B cell (primary cell): ENCODE results near the gene HMGXB3. TPM values are rescaled to one million over a fixed set of nuclear protein-coding genes. Genes with fewer than 3 reads are reported as not detected.

Source experiments
- ATAC-seq: fragments of 200-7000 bp; cut with Tn5 transposase; one replicate; pipeline ENCODE4 v1.10.0; 2021; ENCODE audit warnings: low read depth, mild to moderate bottlenecking, moderate number of reproducible peaks, moderate library complexity
- CTCF ChIA-PET: fragments of 350-600 bp; sonication (Branson Sonifier 250); formaldehyde crosslinking; loops from one replicate; lab custom pipeline; 2021; ENCODE audit warnings: antibody characterized with exemption, inconsistent platforms; lab: Charles Lee
- POLR2A ChIA-PET: fragments of 350-600 bp; sonication (Branson Sonifier 250); formaldehyde crosslinking; loops from one replicate; lab custom pipeline; 2021; ENCODE audit warnings: antibody characterized with exemption; lab: Charles Lee
- DNase-seq: peaks from one replicate; pipeline ENCODE4 v3.0.0; 2013
- H2AFZ ChIP-seq: 2 replicates; pipeline ENCODE4 v1.6.1; 2012; ENCODE audit warnings: mild to moderate bottlenecking, low read depth, low read length; ENCODE audit not compliant: insufficient read depth, poor library complexity, severe bottlenecking
- H3K27ac ChIP-seq, 2 donors: 1 replicate in 1 of 2; 2 replicates in 1 of 2; pipeline ENCODE4 v1.5.1; 2012 to 2013; ENCODE audit warnings: low read length in 2 of 2, mild to moderate bottlenecking in 2 of 2, moderate library complexity in 1 of 2
- H3K27me3 ChIP-seq, 4 experiments: fragments of 200-600 bp in 1 of 4; sonication (generic) in 1 of 4; replicated peaks in 1 of 4; 1 replicate in 2 of 4; 2 replicates in 2 of 4; pipeline versions ENCODE4 v1.6.1 to v1.7.0; 2013 to 2016; ENCODE audit warnings: low read length in 3 of 4, mild to moderate bottlenecking in 2 of 4, mixed read lengths in 1 of 4, moderate library complexity in 1 of 4; ENCODE audit not compliant: insufficient read depth in 4 of 4, control insufficient read depth in 3 of 4; ENCODE audit errors: control extremely low read depth in 1 of 4
- H3K36me3 ChIP-seq, 2 experiments: replicated peaks in 1 of 2; 1 replicate in 1 of 2; 2 replicates in 1 of 2; pipeline versions ENCODE4 v1.6.1 to v1.7.1; 2013; ENCODE audit warnings: low read length in 1 of 2; ENCODE audit not compliant: insufficient read depth in 2 of 2, control insufficient read depth in 1 of 2; ENCODE audit errors: control extremely low read depth in 1 of 2, extremely low read depth in 1 of 2
- H3K4me1 ChIP-seq, 2 donors: fragments of 200-600 bp in 1 of 2; sonication (generic) in 1 of 2; 1 replicate in 1 of 2; 2 replicates in 1 of 2; pipeline versions ENCODE4 v1.5.1 to v1.6.1; 2013 to 2017; ENCODE audit warnings: low read length in 2 of 2; ENCODE audit not compliant: control insufficient read depth in 2 of 2, insufficient read depth in 2 of 2
- H3K4me2 ChIP-seq: replicated peaks from 2 replicates; pipeline ENCODE3; 2012; ENCODE audit warnings: mild to moderate bottlenecking, low read depth, low read length; ENCODE audit not compliant: poor library complexity, severe bottlenecking
- H3K4me3 ChIP-seq, 5 experiments: fragments of 200-600 bp in 1 of 5; sonication (generic) in 1 of 5; 1 replicate in 3 of 5; 2 replicates in 2 of 5; pipeline versions ENCODE4 v1.5.1 to v1.7.0; 2011 to 2016; ENCODE audit warnings: low read length in 4 of 5, mild to moderate bottlenecking in 4 of 5, low read depth in 2 of 5, control low read depth in 1 of 5, moderate library complexity in 1 of 5; ENCODE audit not compliant: insufficient read depth in 1 of 5; ENCODE audit errors: control extremely low read depth in 1 of 5, extremely low read depth in 1 of 5
- H3K79me2 ChIP-seq: fragments of 200-600 bp; sonication (generic); one replicate; pipeline ENCODE4 v1.6.0; 2016; ENCODE audit warnings: low read length; ENCODE audit not compliant: control insufficient read depth, insufficient read depth
- H3K9ac ChIP-seq: fragments of 200-600 bp; sonication (generic); 2 replicates; pipeline ENCODE4 v1.6.1; 2017; ENCODE audit warnings: mild to moderate bottlenecking, low read length, moderate library complexity
- H3K9me3 ChIP-seq, 3 donors: one replicate each; pipeline versions ENCODE4 v1.6.1 to v1.7.1; 2013; ENCODE audit warnings: low read length in 2 of 3; ENCODE audit not compliant: control insufficient read depth in 2 of 3, insufficient read depth in 1 of 3; ENCODE audit errors: control extremely low read depth in 1 of 3
- H4K20me1 ChIP-seq: 2 replicates; pipeline ENCODE4 v1.6.0; 2012; ENCODE audit warnings: mild to moderate bottlenecking, low read length; ENCODE audit not compliant: insufficient read depth, control insufficient read depth, poor library complexity, severe bottlenecking
- H3K27ac Mint-ChIP-seq: one replicate; pipeline ENCODE4 v1.8.0; 2021; ENCODE audit warnings: mixed read lengths
- H3K27me3 Mint-ChIP-seq: one replicate; pipeline ENCODE4 v1.8.0; 2021; ENCODE audit warnings: mixed read lengths
- H3K4me1 Mint-ChIP-seq: one replicate; pipeline ENCODE4 v1.8.0; 2021; ENCODE audit warnings: mixed read lengths
- H3K4me3 Mint-ChIP-seq: one replicate; pipeline ENCODE4 v1.8.0; 2021; ENCODE audit warnings: mixed read lengths
- H3K9me3 Mint-ChIP-seq: one replicate; pipeline ENCODE4 v1.8.0; 2022; ENCODE audit warnings: mixed read lengths; ENCODE audit not compliant: insufficient read depth
- EZH2 ChIP-seq: IDR thresholded peaks from 2 replicates; pipeline ENCODE4 v1.6.1; 2012; ENCODE audit warnings: borderline replicate concordance, low read depth, mild to moderate bottlenecking, moderate library complexity, low read length; ENCODE audit not compliant: insufficient read depth, poor library complexity, severe bottlenecking
- WGBS: methylation state at CpG from one replicate; pipeline ENCODE4 v1.1.5; 2013; ENCODE audit warnings: missing lambda C conversion rate; ENCODE audit not compliant: insufficient coverage; 5-methylcytosine and 5-hydroxymethylcytosine counted together
- intact Hi-C: fragments of 100-400 bp; cut with micrococcal nuclease; formaldehyde crosslinking; loops from one replicate; pipeline ENCODE4 v1.10.0; 2022
- polyA plus RNA-seq: library from polyadenylated mRNA; depleted of rRNA; stranded (reverse); fragments of >200 nt; gene quantifications from 2 replicates; pipeline ENCODE4 v1.2.3, GENCODE V29; 2012
- total RNA-seq, 2 donors: library from RNA; stranded (reverse); fragments of 120-200 nt in 1 of 2; gene quantifications; 1 replicate in 1 of 2; 2 replicates in 1 of 2; pipeline versions ENCODE4 v1.2.3 to v1.2.4, GENCODE V29; 2013 to 2022
- TF ChIP-seq, protein P1 (sequence below): fragments of 200-600 bp; IDR thresholded peaks from one replicate; pipeline ENCODE4 v1.8.0; 2022; ENCODE audit warnings: antibody characterized with exemption, mild to moderate bottlenecking

The HMGXB3 gene
- total and polyA plus RNA-seq, 2 donors (not counting 1 experiment from before 2014, with no cell fraction given): 28.5 to 35.7 TPM

DNA sequence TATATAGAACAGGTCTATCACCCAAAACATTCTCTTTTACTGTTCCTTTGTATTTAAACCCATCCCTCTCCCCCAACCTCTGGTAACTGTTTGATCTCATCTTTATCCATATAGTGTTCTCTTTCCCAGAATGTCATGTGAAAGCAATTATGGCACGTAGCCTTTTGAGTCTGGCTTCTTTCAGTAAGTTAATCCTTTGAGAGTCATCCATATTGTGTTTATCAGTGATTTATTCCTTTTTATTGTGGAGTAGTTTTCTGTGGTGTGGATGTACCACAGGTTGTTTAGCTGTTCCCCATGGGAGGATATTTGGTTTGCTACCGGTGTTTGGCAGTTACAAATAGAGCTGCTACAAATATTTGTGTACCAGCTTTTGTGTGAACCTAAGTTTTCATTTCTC, 38.0 kb downstream of the HMGXB3 start:
- H3K27me3 ChIP-seq: no peaks in the 10 kb centered on the region
- POLR2A ChIA-PET: no interaction called here
- no peaks in the 10 kb centered on the region for H3K27me3 Mint-ChIP-seq
- no peak overlapping the region for H3K27ac ChIP-seq
- H3K4me3 ChIP-seq: no peak overlapping the region
- H3K9me3 ChIP-seq: no peaks in the 10 kb centered on the region
- H3K4me3 Mint-ChIP-seq: no peak overlapping the region
- H3K4me2 ChIP-seq: no peak overlapping the region
- H4K20me1 ChIP-seq: no peaks in the 10 kb centered on the region
- no peak overlapping the region for H2AFZ ChIP-seq
- H3K4me1 ChIP-seq: peaks cover 2 to 6% of the 10 kb centered on the region in 2 donors
- H3K79me2 ChIP-seq: no peaks in the 10 kb centered on the region
- ATAC-seq (no peak), DNase-seq (no peak)
- H3K36me3 ChIP-seq: peaks cover 52 to 86% of the 10 kb centered on the region in 2 experiments
- WGBS: 50% methylated on average over 1 of the region's 2 CpGs
- intact Hi-C loops: loop anchor here (10.0 kb wide), 1 partner anchor 176 kb away; no protein-coding TSS in a partner anchor
- no peak overlapping the region for H3K9ac ChIP-seq
- TF ChIP-seq, protein P1, sequence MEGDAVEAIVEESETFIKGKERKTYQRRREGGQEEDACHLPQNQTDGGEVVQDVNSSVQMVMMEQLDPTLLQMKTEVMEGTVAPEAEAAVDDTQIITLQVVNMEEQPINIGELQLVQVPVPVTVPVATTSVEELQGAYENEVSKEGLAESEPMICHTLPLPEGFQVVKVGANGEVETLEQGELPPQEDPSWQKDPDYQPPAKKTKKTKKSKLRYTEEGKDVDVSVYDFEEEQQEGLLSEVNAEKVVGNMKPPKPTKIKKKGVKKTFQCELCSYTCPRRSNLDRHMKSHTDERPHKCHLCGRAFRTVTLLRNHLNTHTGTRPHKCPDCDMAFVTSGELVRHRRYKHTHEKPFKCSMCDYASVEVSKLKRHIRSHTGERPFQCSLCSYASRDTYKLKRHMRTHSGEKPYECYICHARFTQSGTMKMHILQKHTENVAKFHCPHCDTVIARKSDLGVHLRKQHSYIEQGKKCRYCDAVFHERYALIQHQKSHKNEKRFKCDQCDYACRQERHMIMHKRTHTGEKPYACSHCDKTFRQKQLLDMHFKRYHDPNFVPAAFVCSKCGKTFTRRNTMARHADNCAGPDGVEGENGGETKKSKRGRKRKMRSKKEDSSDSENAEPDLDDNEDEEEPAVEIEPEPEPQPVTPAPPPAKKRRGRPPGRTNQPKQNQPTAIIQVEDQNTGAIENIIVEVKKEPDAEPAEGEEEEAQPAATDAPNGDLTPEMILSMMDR: no peak
- no peak for TF ChIP-seq EZH2
- H3K27ac Mint-ChIP-seq: no peak overlapping the region
- CTCF ChIA-PET: no interaction called here
- H3K4me1 Mint-ChIP-seq: peaks cover 16% of the 10 kb centered on the region
- H3K9me3 Mint-ChIP-seq: no peaks in the 10 kb centered on the region

DNA sequence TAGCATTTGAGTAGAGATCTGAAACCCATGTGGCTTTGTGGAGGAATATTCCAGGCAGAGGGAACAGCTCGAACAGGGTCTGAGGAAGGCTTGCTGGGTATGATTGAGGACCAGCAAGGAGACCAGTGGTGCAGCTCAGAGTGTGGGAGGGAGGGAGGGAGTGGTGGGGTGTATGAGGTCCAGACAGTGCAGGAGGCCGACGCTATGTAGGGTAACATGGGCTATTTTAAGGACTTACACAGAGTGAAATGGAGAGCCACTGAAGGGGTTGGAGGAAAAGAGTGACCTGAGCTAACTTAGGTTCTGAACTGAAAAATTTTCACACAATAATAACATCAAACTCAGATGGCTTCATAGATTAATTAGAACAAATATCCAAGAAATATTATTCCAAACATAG, 41.9 kb downstream of the HMGXB3 start:
- peaks cover 0 to 3% of the 10 kb centered on the region in 2 donors for H3K4me1 ChIP-seq
- 100% methylated on average over 1 of the region's 3 CpGs for WGBS
- CTCF ChIA-PET: no interaction called here
- no peaks in the 10 kb centered on the region for H4K20me1 ChIP-seq
- H3K79me2 ChIP-seq: no peaks in the 10 kb centered on the region
- H3K27ac ChIP-seq: no peak overlapping the region
- TF ChIP-seq, protein P1: no peak
- TF ChIP-seq EZH2: no peak
- Mint-ChIP-seq H3K4me3 (no peak overlapping the region), H3K4me1 (peaks cover 8% of the 10 kb centered on the region), H3K27ac (no peak overlapping the region), H3K9me3 (no peaks in the 10 kb centered on the region), H3K27me3 (no peaks in the 10 kb centered on the region)
- POLR2A ChIA-PET: no interaction called here
- H3K4me2 ChIP-seq: no peak overlapping the region
- intact Hi-C loops: no loop called here
- no peak overlapping the region for H3K9ac ChIP-seq
- H3K4me3 ChIP-seq: no peak overlapping the region
- no peak overlapping the region for H2AFZ ChIP-seq
- ATAC-seq (no peak), DNase-seq (no peak)
- H3K36me3 ChIP-seq: peaks cover 41 to 89% of the 10 kb centered on the region in 2 experiments
- no peaks in the 10 kb centered on the region for H3K27me3 ChIP-seq
- no peaks in the 10 kb centered on the region for H3K9me3 ChIP-seq
